Activated CD4-positive, alpha-beta T cell treated with anti-CD3 and anti-CD28 coated beads, Interleukin-2, amount 50 U/mL, for 48 hours (primary cell): Measurements from ENCODE around the gene NPIPA8.
"Not testable (repeated sequence)": the region's sequence is repeated elsewhere in the genome, so short reads cannot be mapped to it uniquely, and the experiment has no call there.

Source experiments
- DNase-seq, 2 experiments: peaks; one replicate each; pipeline ENCODE4 v3.0.0-alpha.2; 2020

Gene NPIPA8

GRCh38 chr16:18336636-18337035 is at the start of gene NPIPA8:
Gene NPIPA8, minus strand, starts transcription at chr16:18336736. Its CDS starts 4,074 bp downstream, at chr16:18332662.
- not testable (repeated sequence) for DNase-seq

- not testable (repeated sequence) for DNase-seq
These were observed 48.7 kb upstream of the NPIPA8 start for GRCh38 chr16:18385285-18385684.

GRCh38 chr16:18384869-18385268 is 48.3 kb upstream of the NPIPA8 start:
- DNase-seq, result not testable (repeated sequence)

GRCh38 chr16:18384098-18384636 is 47.6 kb upstream of the NPIPA8 start:
- not testable (repeated sequence) for DNase-seq

- DNase-seq, result not testable (repeated sequence)
These were observed 46.2 kb upstream of the NPIPA8 start for GRCh38 chr16:18382696-18383095.

GRCh38 chr16:18347742-18348141 is 11.2 kb upstream of the NPIPA8 start:
- DNase-seq, result not testable (repeated sequence)

- not testable (repeated sequence) for DNase-seq
These were observed 10.5 kb upstream of the NPIPA8 start for GRCh38 chr16:18346993-18347392.

- not testable (repeated sequence) for DNase-seq
These were observed 8.1 kb upstream of the NPIPA8 start for GRCh38 chr16:18344634-18345033.

GRCh38 chr16:18341986-18342385 is 5.5 kb upstream of the NPIPA8 start:
- DNase-seq, result not testable (repeated sequence)

- DNase-seq, result not testable (repeated sequence)
These were observed 5.0 kb upstream of the NPIPA8 start for GRCh38 chr16:18341417-18341960.

- DNase-seq, result not testable (repeated sequence)
These were observed 2.7 kb upstream of the NPIPA8 start for GRCh38 chr16:18339210-18339609.

GRCh38 chr16:18311811-18312210 is 24.7 kb downstream of the NPIPA8 start:
- DNase-seq, result not testable (repeated sequence)

GRCh38 chr16:18309159-18309558 is 27.4 kb downstream of the NPIPA8 start:
- not testable (repeated sequence) for DNase-seq

- DNase-seq, result not testable (repeated sequence)
These were observed 29.3 kb downstream of the NPIPA8 start for GRCh38 chr16:18307241-18307640.

- not testable (repeated sequence) for DNase-seq
These were observed 30.5 kb downstream of the NPIPA8 start for GRCh38 chr16:18306066-18306465.

- not testable (repeated sequence) for DNase-seq
These were observed 33.4 kb downstream of the NPIPA8 start for GRCh38 chr16:18303059-18303706.

GRCh38 chr16:18297714-18298113 is 38.8 kb downstream of the NPIPA8 start:
- DNase-seq, result not testable (repeated sequence)

- not testable (repeated sequence) for DNase-seq
These were observed 39.6 kb downstream of the NPIPA8 start for GRCh38 chr16:18296931-18297330.

- not testable (repeated sequence) for DNase-seq
These were observed 42.2 kb downstream of the NPIPA8 start for GRCh38 chr16:18294371-18294770.

- not testable (repeated sequence) for DNase-seq
These were observed 43.1 kb downstream of the NPIPA8 start for GRCh38 chr16:18293337-18293956.

GRCh38 chr16:18290959-18291358 is 45.6 kb downstream of the NPIPA8 start:
- DNase-seq, result not testable (repeated sequence)

- DNase-seq, result not testable (repeated sequence)
These were observed 50.2 kb downstream of the NPIPA8 start for GRCh38 chr16:18286342-18286741.

GRCh38 chr16:18280319-18280718 is 56.2 kb downstream of the NPIPA8 start:
- not testable (repeated sequence) for DNase-seq

GRCh38 chr16:18276756-18277155 is 59.8 kb downstream of the NPIPA8 start:
- not testable (repeated sequence) for DNase-seq
